Left ventricle myocardium inferior (tissue), 1 donor: ENCODE measurements around the gene SOCS2. TPM values are rescaled to one million over a fixed set of nuclear protein-coding genes. Genes with fewer than 3 reads are reported as not detected.

Experiments
- total RNA-seq: library from RNA; stranded (reverse); fragmentation: NEBNext Ultra II Directional; extraction: Animal tissue kit (Norgen Biotek cat#: 25700); gene quantifications from one replicate; pipeline ENCODE4 v1.2.1, GENCODE V29; 2021
- donor health status: DM: no; HTN: yes; CAD: no; lungs with severe emphysema.

SOCS2 gene
- total RNA-seq, 1 donor from 2014 or later, result 16.6 TPM

Other genes with a start within 250 kb of the SOCS2 start
- gene NUDT4, start 194.8 kb upstream of the SOCS2 start, total RNA-seq, result 283 TPM
- gene UBE2N, start 130.7 kb upstream of the SOCS2 start, total RNA-seq, result 86.3 TPM
- gene MRPL42, start 105.2 kb upstream of the SOCS2 start, total RNA-seq, result 47.0 TPM
- 46.4 TPM for gene CRADD, start 104.7 kb downstream of the SOCS2 start, total RNA-seq